T1000 (cell line): ENCODE measurements around the gene S100A2.
"Not testable (repeated sequence)": the region's sequence is repeated elsewhere in the genome, so short reads cannot be mapped to it uniquely, and the experiment has no call there.

Source experiments
- DNase-seq: peaks from one replicate; lab custom pipeline; 2025; ENCODE audit warnings: mixed read lengths; lab: John Stamatoyannopoulos, UW

The S100A2 gene

GRCh38 chr1:153532769-153533599 lies 32.7 kb downstream of the S100A2 start:
- peak; percentile 64 for DNase-seq

- DNase-seq = no peak
Observed at GRCh38 chr1:153532181-153532580, 33.5 kb downstream of the S100A2 start.

- DNase-seq = no peak
Observed at GRCh38 chr1:153531638-153532037, 34.0 kb downstream of the S100A2 start.

GRCh38 chr1:153527683-153528040 lies 38.0 kb downstream of the S100A2 start:
- no peak for DNase-seq

- DNase-seq = no peak
Observed at GRCh38 chr1:153527023-153527682, 38.5 kb downstream of the S100A2 start.

- DNase-seq = no peak
Observed at GRCh38 chr1:153526132-153526543, 39.5 kb downstream of the S100A2 start.

GRCh38 chr1:153525088-153525728 lies 40.4 kb downstream of the S100A2 start:
- DNase-seq = no peak

GRCh38 chr1:153522353-153523048 lies 43.1 kb downstream of the S100A2 start:
- DNase-seq = not testable (repeated sequence)

GRCh38 chr1:153521808-153522207 lies 43.8 kb downstream of the S100A2 start:
- not testable (repeated sequence) for DNase-seq

GRCh38 chr1:153520818-153521476 lies 44.7 kb downstream of the S100A2 start:
- DNase-seq = no peak

- DNase-seq = not testable (repeated sequence)
Observed at GRCh38 chr1:153520137-153520691, 45.4 kb downstream of the S100A2 start.

GRCh38 chr1:153519242-153519641 lies 46.4 kb downstream of the S100A2 start:
- no peak for DNase-seq

GRCh38 chr1:153515504-153516394 lies 49.9 kb downstream of the S100A2 start:
- DNase-seq = no peak

- DNase-seq = no peak
Observed at GRCh38 chr1:153513666-153514065, 52.0 kb downstream of the S100A2 start.

GRCh38 chr1:153513023-153513422 lies 52.6 kb downstream of the S100A2 start:
- no peak for DNase-seq
